ENCODE data around the gene CDK13.

DNA sequence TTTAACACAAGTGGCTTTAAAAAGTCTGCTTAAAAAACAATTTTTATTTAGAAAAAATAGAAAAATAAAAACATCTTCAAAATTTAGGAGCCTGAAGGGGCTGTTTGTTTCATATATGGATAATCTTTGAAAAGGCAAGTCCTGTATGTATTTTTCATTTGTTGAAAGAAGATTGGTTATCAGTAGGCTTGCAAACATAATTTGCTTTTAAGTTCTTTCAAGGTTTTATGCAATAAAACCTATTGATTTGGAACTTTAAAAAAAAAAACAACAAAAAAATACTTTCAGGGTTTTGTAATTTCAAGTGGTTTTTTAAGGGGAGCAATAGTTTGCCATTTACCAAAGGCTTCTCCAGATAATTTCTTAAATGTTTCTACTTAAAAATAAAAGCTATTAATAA is 148.8 kb downstream of the CDK13 start:
- TF ChIP-seq, protein P1, sequence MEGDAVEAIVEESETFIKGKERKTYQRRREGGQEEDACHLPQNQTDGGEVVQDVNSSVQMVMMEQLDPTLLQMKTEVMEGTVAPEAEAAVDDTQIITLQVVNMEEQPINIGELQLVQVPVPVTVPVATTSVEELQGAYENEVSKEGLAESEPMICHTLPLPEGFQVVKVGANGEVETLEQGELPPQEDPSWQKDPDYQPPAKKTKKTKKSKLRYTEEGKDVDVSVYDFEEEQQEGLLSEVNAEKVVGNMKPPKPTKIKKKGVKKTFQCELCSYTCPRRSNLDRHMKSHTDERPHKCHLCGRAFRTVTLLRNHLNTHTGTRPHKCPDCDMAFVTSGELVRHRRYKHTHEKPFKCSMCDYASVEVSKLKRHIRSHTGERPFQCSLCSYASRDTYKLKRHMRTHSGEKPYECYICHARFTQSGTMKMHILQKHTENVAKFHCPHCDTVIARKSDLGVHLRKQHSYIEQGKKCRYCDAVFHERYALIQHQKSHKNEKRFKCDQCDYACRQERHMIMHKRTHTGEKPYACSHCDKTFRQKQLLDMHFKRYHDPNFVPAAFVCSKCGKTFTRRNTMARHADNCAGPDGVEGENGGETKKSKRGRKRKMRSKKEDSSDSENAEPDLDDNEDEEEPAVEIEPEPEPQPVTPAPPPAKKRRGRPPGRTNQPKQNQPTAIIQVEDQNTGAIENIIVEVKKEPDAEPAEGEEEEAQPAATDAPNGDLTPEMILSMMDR (IDR thresholded peaks at IDR 0.05), result no peak
- TF ChIP-seq POLR2A (IDR thresholded peaks at IDR 0.05), result no peak

All from uterus (tissue), 2 donors.